ENCODE measurements around the gene BNIP5.
"Not testable (repeated sequence)": the region's sequence is repeated elsewhere in the genome, so short reads cannot be mapped to it uniquely, and the experiment has no call there.

The BNIP5 gene

DNA sequence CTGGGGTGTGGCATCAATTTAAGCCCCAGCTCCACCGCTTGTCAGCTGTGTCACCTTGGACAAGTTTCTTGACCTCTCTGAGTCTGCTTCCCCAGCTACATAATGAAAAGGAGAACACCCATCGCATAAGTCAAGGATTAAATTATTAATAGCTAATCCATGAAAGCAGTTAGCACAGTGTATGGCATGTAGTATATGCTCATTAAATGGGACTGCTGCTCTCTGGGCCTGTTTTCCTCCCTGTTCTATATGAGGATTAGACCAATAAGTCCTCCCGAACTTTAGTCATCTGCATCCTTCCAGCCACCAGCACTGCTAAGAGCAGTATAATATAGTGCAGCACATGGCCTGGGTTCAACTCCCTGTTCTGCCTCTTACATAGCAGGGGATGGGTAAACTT is 31.1 kb upstream of the BNIP5 start:
- H3K9me3 ChIP-seq (ENCODE audit: control insufficient read depth, low read length): no peaks in the 10 kb centered on the region
- WGBS, 2 experiments (ENCODE audit: insufficient coverage in 2 of 2): 67% methylated on average over 1 of the region's 3 CpGs; no CpG with 5 or more reads in 1 of the 2 experiments

DNA sequence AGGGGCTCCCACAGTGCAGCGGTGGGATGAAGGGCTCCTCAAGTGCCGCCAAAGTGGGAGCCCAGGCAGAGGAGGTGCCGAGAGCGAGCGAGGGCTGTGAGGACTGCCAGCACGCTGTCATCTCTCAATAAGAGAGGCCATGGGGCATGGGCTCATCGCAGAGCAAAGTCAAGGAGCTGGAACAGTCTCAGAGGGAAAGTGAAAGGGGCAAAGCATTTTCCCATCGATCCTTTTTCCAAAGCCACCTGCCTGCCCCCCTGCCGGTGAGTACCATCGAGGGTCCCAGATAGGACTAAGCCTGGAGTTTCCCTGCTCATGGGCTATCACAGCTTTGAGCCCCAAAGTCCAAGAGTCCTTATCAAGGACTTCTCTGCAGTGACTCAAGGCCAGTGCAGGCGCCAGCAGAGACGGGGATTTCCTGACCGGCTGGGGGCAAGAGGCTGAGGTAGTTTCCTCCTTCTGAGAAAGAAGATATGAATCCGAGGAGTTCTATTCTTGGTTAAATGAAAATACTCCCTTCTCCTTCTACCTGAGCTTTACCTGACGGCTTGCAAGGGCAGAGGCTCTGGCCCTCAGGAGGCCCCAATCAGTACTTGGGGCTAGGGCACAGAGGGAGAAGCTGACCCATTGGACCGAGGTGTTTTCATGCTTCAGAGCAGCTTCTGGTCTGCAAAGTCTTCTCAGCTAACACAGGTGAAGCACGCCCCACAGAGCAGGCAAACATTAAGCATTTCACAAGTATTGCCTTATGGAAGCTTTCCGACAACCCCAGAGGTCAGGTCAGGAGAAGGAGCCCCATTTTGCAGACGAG is 28.2 kb upstream of the BNIP5 start:
- H3K27ac ChIP-seq (ENCODE audit: low read depth, low read length, severe bottlenecking): no peak overlapping the region
- 92 to 99% methylated on average over 14 to 15 of the region's 19 CpGs for WGBS, 2 experiments (ENCODE audit: insufficient coverage in 2 of 2)

More for the DNA sequence above, 31.1 kb upstream of the BNIP5 start:
- H3K4me1 ChIP-seq (ENCODE audit: control insufficient read depth, insufficient read depth, low read length, poor library complexity, severe bottlenecking): no peaks in the 10 kb centered on the region
- H3K27ac ChIP-seq (ENCODE audit: low read depth, low read length, severe bottlenecking): no peak overlapping the region
- no peak overlapping the region for H3K4me3 ChIP-seq (ENCODE audit: extremely low read depth, insufficient read depth, low read length, poor library complexity, severe bottlenecking)
- no peaks in the 10 kb centered on the region for H3K36me3 ChIP-seq (ENCODE audit: control insufficient read depth, insufficient read depth, low read length)

DNA sequence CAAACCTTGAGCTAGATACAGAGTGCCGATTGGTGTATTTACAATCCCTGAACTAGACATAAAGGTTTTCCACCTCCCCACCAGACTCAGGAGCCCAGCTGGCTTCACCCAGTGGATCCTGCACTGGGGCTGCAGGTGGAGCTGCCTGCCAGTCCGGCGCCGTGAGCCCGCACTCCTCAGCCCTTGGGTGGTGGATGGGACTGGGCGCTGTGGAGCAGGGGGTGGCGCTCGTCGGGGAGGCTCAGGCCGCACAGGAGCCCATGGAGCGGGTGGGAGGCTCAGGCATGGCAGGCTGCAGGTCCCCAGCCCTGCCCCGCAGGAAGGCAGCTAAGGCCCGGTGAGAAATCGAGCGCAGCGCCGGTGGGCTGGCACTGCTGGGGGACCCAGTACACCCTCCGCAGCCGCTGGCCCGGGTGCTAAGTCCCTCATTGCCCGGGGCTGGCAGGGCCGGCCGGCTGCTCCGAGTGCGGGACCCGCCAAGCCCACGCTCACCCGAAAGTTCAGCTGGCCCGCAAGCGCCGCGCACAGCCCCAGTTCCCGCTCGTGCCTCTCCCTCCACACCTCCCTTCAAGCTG is 27.5 kb upstream of the BNIP5 start:
- whole genome bisulfite sequencing, 2 experiments (ENCODE audit: insufficient coverage in 2 of 2): 98% methylated on average over 16 of the region's 34 CpGs; no CpG with 5 or more reads in 1 of the 2 experiments
- H3K27ac ChIP-seq (ENCODE audit: low read depth, low read length, severe bottlenecking); H3K4me3 ChIP-seq (ENCODE audit: extremely low read depth, insufficient read depth, low read length, poor library complexity, severe bottlenecking); H3K4me1 ChIP-seq (ENCODE audit: control insufficient read depth, insufficient read depth, low read length, poor library complexity, severe bottlenecking); H3K36me3 ChIP-seq (ENCODE audit: control insufficient read depth, insufficient read depth, low read length); H3K9me3 ChIP-seq (ENCODE audit: control insufficient read depth, low read length): not testable (repeated sequence)

More for the DNA sequence above, 28.2 kb upstream of the BNIP5 start:
- H3K36me3 ChIP-seq (ENCODE audit: control insufficient read depth, insufficient read depth, low read length): no peaks in the 10 kb centered on the region
- H3K9me3 ChIP-seq (ENCODE audit: control insufficient read depth, low read length): no peaks in the 10 kb centered on the region
- H3K4me3 ChIP-seq (ENCODE audit: extremely low read depth, insufficient read depth, low read length, poor library complexity, severe bottlenecking): no peak overlapping the region
- H3K4me1 ChIP-seq (ENCODE audit: control insufficient read depth, insufficient read depth, low read length, poor library complexity, severe bottlenecking): peaks cover 2% of the 10 kb centered on the region

DNA sequence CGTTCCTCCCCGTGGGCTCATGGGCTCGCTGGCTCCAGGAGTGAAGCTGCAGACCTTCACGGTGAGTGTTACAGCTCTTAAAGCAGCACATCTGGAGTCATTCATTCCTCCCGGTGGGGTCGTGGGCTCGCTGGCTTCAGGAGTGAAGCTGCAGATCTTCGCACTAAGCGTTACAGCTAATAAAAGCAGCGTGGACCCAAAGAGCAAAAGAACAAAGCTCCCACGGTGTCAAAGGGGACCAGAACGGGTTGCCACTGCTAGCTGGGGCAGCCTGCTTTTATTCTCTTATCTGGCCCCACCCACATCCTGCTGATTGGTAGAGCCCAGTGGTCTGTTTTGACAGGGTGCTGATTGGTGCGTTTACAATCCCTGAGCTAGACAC is 26.7 kb upstream of the BNIP5 start:
- WGBS, 2 experiments (ENCODE audit: insufficient coverage in 2 of 2): 97 to 98% methylated on average over 10 to 12 of the region's 13 CpGs
- H3K9me3 ChIP-seq (ENCODE audit: control insufficient read depth, low read length); H3K4me1 ChIP-seq (ENCODE audit: control insufficient read depth, insufficient read depth, low read length, poor library complexity, severe bottlenecking): not testable (repeated sequence)

DNA sequence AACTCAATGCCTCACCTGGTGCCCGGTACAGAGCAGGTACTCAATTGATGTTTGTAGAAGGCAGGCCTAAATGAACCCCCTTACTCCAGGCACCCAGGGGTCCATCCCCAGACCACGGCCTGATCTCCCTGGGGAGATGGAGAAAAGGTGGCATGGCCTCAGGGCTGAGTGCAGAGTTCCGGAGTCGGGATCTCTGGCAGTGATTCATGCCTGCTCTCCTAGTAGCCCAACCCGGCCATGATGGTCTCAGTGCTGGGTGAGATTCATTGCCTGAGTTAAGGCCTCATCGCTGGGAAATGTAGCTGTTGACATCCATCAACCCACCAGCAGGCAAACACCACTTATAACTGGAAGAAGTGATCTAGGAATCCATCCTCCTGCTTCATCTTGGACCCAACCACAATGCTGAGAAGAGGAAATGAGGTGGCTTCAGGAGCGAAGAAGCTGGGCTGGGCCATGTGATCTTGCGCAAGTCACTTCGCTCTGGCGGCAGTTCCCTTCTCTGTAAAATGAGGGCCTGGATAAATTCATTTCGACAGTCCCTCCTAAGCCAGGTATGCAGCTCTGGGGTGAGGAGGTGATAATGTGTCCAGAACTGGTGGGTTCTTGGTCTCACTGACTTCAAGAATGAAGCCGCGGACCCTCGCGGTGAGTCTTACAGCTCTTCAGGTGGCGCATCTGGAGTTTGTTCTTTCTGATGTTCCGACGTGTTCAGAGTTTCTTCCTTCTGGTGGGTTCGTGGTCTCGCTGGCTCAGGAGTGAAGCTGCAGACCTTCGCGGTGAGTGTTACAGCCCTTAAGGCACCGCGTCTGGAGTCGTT is 26.1 kb upstream of the BNIP5 start:
- 95 to 96% methylated on average over 21 to 22 of the region's 25 CpGs for WGBS, 2 experiments (ENCODE audit: insufficient coverage in 2 of 2)
- Histone ChIP-seq H3K27ac (ENCODE audit: low read depth, low read length, severe bottlenecking) (no peak overlapping the region), H3K4me1 (ENCODE audit: control insufficient read depth, insufficient read depth, low read length, poor library complexity, severe bottlenecking) (peaks cover 7% of the 10 kb centered on the region), H3K36me3 (ENCODE audit: control insufficient read depth, insufficient read depth, low read length) (no peaks in the 10 kb centered on the region), H3K9me3 (ENCODE audit: control insufficient read depth, low read length) (no peaks in the 10 kb centered on the region), H3K4me3 (ENCODE audit: extremely low read depth, insufficient read depth, low read length, poor library complexity, severe bottlenecking) (no peak overlapping the region)

More for the DNA sequence above, 26.7 kb upstream of the BNIP5 start:
- H3K27ac ChIP-seq (ENCODE audit: low read depth, low read length, severe bottlenecking); H3K36me3 ChIP-seq (ENCODE audit: control insufficient read depth, insufficient read depth, low read length); H3K4me3 ChIP-seq (ENCODE audit: extremely low read depth, insufficient read depth, low read length, poor library complexity, severe bottlenecking): not testable (repeated sequence)

DNA sequence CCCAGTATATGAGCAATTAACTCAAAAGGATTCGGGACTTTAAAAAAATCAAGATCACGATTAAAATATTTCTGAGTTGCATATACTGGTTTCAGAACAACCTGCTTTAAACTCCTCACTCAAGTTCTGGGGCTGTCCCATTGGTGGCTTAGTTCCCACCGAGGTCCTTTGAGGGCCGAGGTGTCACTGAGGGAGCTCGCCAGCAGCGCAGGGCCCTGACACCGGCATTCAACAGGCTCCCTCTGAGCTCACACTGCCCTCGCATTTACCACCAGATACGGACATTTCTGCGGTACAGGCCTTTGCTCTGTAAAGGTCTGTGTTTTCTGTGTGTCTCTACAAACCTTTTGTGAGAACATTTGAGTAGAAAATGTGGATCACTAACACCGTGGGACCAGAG is 24.4 kb upstream of the BNIP5 start:
- 93 to 94% methylated on average over 8 to 11 of the region's 11 CpGs for WGBS, 2 experiments (ENCODE audit: insufficient coverage in 2 of 2)
- Histone ChIP-seq H3K27ac (ENCODE audit: low read depth, low read length, severe bottlenecking) (no peak overlapping the region), H3K4me1 (ENCODE audit: control insufficient read depth, insufficient read depth, low read length, poor library complexity, severe bottlenecking) (peaks cover 7% of the 10 kb centered on the region), H3K36me3 (ENCODE audit: control insufficient read depth, insufficient read depth, low read length) (no peaks in the 10 kb centered on the region), H3K9me3 (ENCODE audit: control insufficient read depth, low read length) (no peaks in the 10 kb centered on the region), H3K4me3 (ENCODE audit: extremely low read depth, insufficient read depth, low read length, poor library complexity, severe bottlenecking) (no peak overlapping the region)

DNA sequence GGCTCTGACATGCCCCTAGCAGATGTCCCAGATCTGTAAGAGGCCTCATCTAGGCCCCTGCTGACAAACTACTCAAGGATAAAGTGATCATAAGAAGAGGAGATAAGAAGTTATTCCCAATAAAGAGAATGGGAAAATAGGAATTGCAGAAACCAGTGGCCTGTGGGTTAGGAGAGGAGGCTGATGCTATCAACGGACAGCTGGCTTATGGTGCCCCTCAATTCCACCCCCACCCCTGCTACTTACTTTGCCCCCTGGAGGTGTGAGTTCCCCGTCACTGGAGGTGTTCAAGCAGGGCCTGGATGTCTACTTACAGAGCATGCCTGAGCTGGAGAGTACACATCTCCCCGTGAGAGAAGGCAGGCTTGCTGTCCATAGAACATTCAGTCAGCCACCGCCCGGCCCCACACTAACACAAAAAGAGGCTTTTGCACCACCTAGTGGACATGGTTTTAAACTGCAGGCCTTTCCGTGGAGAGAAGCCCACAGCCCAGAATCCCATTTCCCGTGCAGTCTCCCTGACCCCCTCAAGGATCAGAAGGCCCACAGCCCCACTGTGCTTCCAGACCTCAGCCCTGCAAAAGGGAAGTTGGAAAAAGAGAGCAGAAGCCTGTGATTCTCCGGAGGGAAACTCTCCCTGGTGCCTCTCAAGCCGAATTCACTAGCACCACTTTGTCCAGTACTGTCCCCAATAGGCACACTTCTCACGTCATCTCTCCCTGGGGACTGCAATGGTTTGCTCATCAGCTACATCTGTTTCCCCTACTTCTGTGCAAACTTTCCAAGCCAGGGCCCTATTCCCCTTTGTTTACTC is 23.8 kb upstream of the BNIP5 start:
- Histone ChIP-seq H3K4me3 (ENCODE audit: extremely low read depth, insufficient read depth, low read length, poor library complexity, severe bottlenecking) (no peak overlapping the region), H3K27ac (ENCODE audit: low read depth, low read length, severe bottlenecking) (no peak overlapping the region), H3K9me3 (ENCODE audit: control insufficient read depth, low read length) (no peaks in the 10 kb centered on the region), H3K36me3 (ENCODE audit: control insufficient read depth, insufficient read depth, low read length) (no peaks in the 10 kb centered on the region), H3K4me1 (ENCODE audit: control insufficient read depth, insufficient read depth, low read length, poor library complexity, severe bottlenecking) (peaks cover 7% of the 10 kb centered on the region)
- 5 to 48% methylated on average over 4 of the region's 10 CpGs for WGBS, 2 experiments (ENCODE audit: insufficient coverage in 2 of 2)

DNA sequence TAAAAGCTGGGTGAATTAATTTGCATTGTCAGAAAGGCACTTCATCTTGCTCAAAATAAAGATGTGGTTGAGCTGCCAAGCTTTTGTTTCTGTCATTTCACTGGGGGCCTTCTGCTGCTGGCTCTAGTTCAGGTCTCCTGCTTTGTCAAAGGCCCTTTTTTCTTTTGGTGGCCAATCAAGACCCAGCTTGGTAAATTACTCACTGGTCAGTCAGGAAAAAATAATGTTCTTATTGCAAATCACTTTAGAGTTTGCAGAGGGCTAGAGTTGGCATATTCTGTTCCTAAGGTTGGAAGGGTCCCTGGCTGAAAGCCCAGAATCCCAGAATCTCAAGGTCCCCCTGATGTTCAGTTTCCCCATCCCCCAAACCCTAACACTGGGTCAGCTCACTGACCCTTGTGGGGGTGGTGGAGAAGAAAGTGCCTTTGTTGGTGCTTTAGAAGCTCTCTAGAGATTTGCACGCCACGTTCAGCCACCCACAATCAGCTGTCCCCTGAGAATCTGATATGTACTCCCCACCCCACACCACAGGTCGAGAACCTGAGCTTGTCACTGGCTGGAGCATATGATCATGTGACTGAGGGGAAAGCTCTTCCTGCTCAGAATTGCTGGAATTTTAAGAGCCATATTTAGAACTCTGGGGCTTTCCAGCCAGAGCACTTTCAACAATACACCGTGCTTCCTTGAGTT is 21.7 kb upstream of the BNIP5 start:
- WGBS, 2 experiments (ENCODE audit: insufficient coverage in 2 of 2): 69 to 100% methylated on average over 1 to 2 of the region's 4 CpGs
- no peaks in the 10 kb centered on the region for H3K36me3 ChIP-seq (ENCODE audit: control insufficient read depth, insufficient read depth, low read length)
- H3K4me1 ChIP-seq (ENCODE audit: control insufficient read depth, insufficient read depth, low read length, poor library complexity, severe bottlenecking): peaks cover 7% of the 10 kb centered on the region
- H3K27ac ChIP-seq (ENCODE audit: low read depth, low read length, severe bottlenecking): peak overlapping the region; percentile 41
- H3K9me3 ChIP-seq (ENCODE audit: control insufficient read depth, low read length): no peaks in the 10 kb centered on the region
- no peak overlapping the region for H3K4me3 ChIP-seq (ENCODE audit: extremely low read depth, insufficient read depth, low read length, poor library complexity, severe bottlenecking)

DNA sequence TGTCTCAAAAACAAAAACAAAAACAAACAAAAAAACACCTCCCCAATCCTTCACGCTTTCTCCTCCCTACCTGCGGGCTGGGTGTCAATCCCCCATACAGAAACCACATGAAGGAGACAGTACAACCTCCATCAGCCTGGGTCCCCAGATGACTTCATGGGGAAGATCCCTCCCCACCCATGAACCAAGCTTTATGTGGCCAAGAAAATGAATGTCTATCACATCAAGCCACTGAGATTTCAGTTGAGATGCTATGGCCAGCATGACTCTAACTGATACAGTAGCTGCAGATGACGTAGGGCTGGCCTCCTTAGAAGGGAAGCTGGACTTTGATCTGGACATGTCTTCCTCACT is 21.2 kb upstream of the BNIP5 start:
- no peak overlapping the region for H3K27ac ChIP-seq (ENCODE audit: low read depth, low read length, severe bottlenecking)
- H3K4me3 ChIP-seq (ENCODE audit: extremely low read depth, insufficient read depth, low read length, poor library complexity, severe bottlenecking): no peak overlapping the region
- 93 to 100% methylated on average over 3 of the region's 3 CpGs for WGBS, 2 experiments (ENCODE audit: insufficient coverage in 2 of 2)
- no peaks in the 10 kb centered on the region for H3K9me3 ChIP-seq (ENCODE audit: control insufficient read depth, low read length)
- H3K4me1 ChIP-seq (ENCODE audit: control insufficient read depth, insufficient read depth, low read length, poor library complexity, severe bottlenecking): peaks cover 7% of the 10 kb centered on the region
- no peaks in the 10 kb centered on the region for H3K36me3 ChIP-seq (ENCODE audit: control insufficient read depth, insufficient read depth, low read length)

DNA sequence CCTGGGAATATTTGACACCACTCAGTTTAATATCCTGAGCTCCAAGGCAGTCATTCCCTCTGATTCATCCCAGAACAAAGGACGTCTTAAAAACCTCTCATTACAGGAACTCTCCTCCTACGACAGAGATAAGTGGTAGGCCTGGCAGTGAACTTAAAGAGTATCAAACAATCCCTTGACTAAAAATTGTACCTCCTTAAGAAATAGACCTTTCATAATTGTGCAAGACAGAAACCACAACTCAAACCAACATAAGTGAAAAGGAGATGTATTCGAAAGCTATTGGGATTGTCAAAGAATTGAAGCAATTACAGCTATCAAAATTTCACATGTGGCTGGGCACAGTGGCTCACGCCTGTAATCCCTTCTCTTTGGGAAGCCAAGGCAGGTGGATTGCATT is 19.1 kb upstream of the BNIP5 start:
- Histone ChIP-seq H3K36me3 (ENCODE audit: control insufficient read depth, insufficient read depth, low read length) (no peaks in the 10 kb centered on the region), H3K4me1 (ENCODE audit: control insufficient read depth, insufficient read depth, low read length, poor library complexity, severe bottlenecking) (peaks cover 17% of the 10 kb centered on the region), H3K27ac (ENCODE audit: low read depth, low read length, severe bottlenecking) (no peak overlapping the region), H3K9me3 (ENCODE audit: control insufficient read depth, low read length) (no peaks in the 10 kb centered on the region), H3K4me3 (ENCODE audit: extremely low read depth, insufficient read depth, low read length, poor library complexity, severe bottlenecking) (no peak overlapping the region)
- WGBS, 2 experiments (ENCODE audit: insufficient coverage in 2 of 2): 83 to 100% methylated on average over 1 of the region's 4 CpGs

Measured in mesodermal cell (in vitro differentiated cells).